Muscle layer of colon (tissue), 2 donors: ENCODE measurements around the gene ADAM10.

ENCODE experiments used
- H3K27ac ChIP-seq: one replicate; pipeline ENCODE4 v1.7.0; 2013; ENCODE audit warnings: low read depth, mild to moderate bottlenecking, low read length, moderate library complexity
- H3K27me3 ChIP-seq, 2 donors: one replicate each; pipeline ENCODE4 v1.7.0; 2013; ENCODE audit warnings: low read length in 2 of 2, mild to moderate bottlenecking in 2 of 2; ENCODE audit not compliant: insufficient read depth in 2 of 2, control insufficient read depth in 1 of 2
- H3K36me3 ChIP-seq: one replicate; pipeline ENCODE4 v1.7.0; 2013; ENCODE audit warnings: mild to moderate bottlenecking, low read length; ENCODE audit not compliant: insufficient read depth
- H3K4me1 ChIP-seq: one replicate; pipeline ENCODE4 v1.7.0; 2013; ENCODE audit warnings: mild to moderate bottlenecking, low read length; ENCODE audit not compliant: insufficient read depth
- H3K4me3 ChIP-seq, 2 donors: one replicate each; pipeline ENCODE4 v1.7.0; 2013; ENCODE audit warnings: low read length in 2 of 2, low read depth in 1 of 2, mild to moderate bottlenecking in 1 of 2, moderate library complexity in 1 of 2
- H3K9ac ChIP-seq: one replicate; pipeline ENCODE4 v1.7.0; 2013; ENCODE audit warnings: low read length
- H3K9me3 ChIP-seq: one replicate; pipeline ENCODE4 v1.7.0; 2013; ENCODE audit warnings: mild to moderate bottlenecking, low read length
- donor health status: abdominal sarcoma.
- donor health status: Adenocarcinoma of cecum.

The ADAM10 gene

GRCh38 chr15:58585693-58586443 is 163.6 kb downstream of the ADAM10 start:
- Histone ChIP-seq H3K9ac (no peak overlapping the region), H3K4me3 (no peak overlapping the region), H3K36me3 (no peaks in the 10 kb centered on the region), H3K27me3 (no peaks in the 10 kb centered on the region), H3K9me3 (no peaks in the 10 kb centered on the region), H3K27ac (no peak overlapping the region), H3K4me1 (no peaks in the 10 kb centered on the region)

- Histone ChIP-seq H3K4me3 (no peak overlapping the region), H3K27ac (no peak overlapping the region), H3K36me3 (no peaks in the 10 kb centered on the region), H3K9me3 (no peaks in the 10 kb centered on the region), H3K27me3 (no peaks in the 10 kb centered on the region), H3K4me1 (no peaks in the 10 kb centered on the region), H3K9ac (no peak overlapping the region)
These were observed 164.6 kb downstream of the ADAM10 start for GRCh38 chr15:58584789-58585461.

- Histone ChIP-seq H3K9ac (no peak overlapping the region), H3K4me3 (no peak overlapping the region), H3K27me3 (no peaks in the 10 kb centered on the region), H3K27ac (no peak overlapping the region), H3K36me3 (no peaks in the 10 kb centered on the region), H3K4me1 (no peaks in the 10 kb centered on the region), H3K9me3 (no peaks in the 10 kb centered on the region)
These were observed 166.2 kb downstream of the ADAM10 start for GRCh38 chr15:58583171-58583908.

DNA sequence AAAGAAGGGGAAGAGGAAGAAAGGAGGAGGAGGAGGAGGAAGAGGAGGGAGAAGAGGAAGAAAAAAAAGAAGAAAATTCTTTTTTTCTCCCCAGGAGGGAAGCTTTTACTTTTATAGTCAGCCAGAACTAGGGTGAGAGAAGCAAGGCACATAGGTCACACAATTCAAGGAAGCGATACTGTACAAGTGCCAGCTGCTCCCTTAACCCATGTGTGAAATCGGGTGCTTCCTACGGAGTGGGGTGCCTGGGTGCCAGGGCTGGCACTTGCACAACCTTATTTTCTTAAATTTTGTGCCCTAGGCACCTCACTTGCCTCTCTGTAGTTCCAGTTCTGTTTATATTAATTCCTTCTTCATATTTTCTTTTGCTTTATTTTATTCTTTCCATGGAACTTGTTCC is 167.3 kb downstream of the ADAM10 start:
- no peak overlapping the region for H3K27ac ChIP-seq

GRCh38 chr15:58576657-58577056 is 172.8 kb downstream of the ADAM10 start:
- Histone ChIP-seq H3K36me3 (no peaks in the 10 kb centered on the region), H3K4me1 (no peaks in the 10 kb centered on the region), H3K9me3 (no peaks in the 10 kb centered on the region), H3K27me3 (no peaks in the 10 kb centered on the region), H3K27ac (no peak overlapping the region), H3K9ac (no peak overlapping the region), H3K4me3 (no peak overlapping the region)

More for the DNA sequence above, 167.3 kb downstream of the ADAM10 start:
- no peaks in the 10 kb centered on the region for H3K36me3 ChIP-seq
- H3K4me1 ChIP-seq: no peaks in the 10 kb centered on the region
- H3K9ac ChIP-seq: no peak overlapping the region
- no peaks in the 10 kb centered on the region for H3K9me3 ChIP-seq
- no peak overlapping the region for H3K4me3 ChIP-seq
- H3K27me3 ChIP-seq: no peaks in the 10 kb centered on the region

- Histone ChIP-seq H3K4me3 (no peak overlapping the region), H3K36me3 (no peaks in the 10 kb centered on the region), H3K9me3 (no peaks in the 10 kb centered on the region), H3K9ac (no peak overlapping the region), H3K27ac (no peak overlapping the region), H3K4me1 (no peaks in the 10 kb centered on the region), H3K27me3 (no peaks in the 10 kb centered on the region)
These were observed 174.3 kb downstream of the ADAM10 start for GRCh38 chr15:58575045-58575786.

DNA sequence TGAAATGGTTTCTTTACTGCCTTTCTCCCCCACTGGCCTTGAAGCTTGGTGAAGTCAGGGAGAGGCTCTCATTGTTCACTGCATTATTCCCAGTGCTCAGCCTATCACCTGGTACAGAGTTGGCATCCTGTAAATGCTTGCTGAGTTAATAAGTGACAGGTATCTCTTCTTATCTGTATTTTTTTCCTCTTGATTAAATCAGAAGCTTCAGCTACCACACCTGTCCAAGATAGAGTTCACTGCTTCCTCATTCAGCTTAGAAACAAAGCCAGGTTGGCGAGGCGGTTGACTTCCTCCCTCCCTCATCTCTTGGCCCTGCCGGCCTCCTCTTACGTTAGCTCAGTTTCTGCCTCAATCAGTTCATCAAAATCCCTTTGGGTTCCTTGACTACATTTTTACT is 174.9 kb downstream of the ADAM10 start:
- H3K9me3 ChIP-seq: no peaks in the 10 kb centered on the region
- no peaks in the 10 kb centered on the region for H3K36me3 ChIP-seq
- H3K4me1 ChIP-seq: no peaks in the 10 kb centered on the region
- no peak overlapping the region for H3K4me3 ChIP-seq
- no peaks in the 10 kb centered on the region for H3K27me3 ChIP-seq
- H3K9ac ChIP-seq: no peak overlapping the region
- H3K27ac ChIP-seq: no peak overlapping the region

DNA sequence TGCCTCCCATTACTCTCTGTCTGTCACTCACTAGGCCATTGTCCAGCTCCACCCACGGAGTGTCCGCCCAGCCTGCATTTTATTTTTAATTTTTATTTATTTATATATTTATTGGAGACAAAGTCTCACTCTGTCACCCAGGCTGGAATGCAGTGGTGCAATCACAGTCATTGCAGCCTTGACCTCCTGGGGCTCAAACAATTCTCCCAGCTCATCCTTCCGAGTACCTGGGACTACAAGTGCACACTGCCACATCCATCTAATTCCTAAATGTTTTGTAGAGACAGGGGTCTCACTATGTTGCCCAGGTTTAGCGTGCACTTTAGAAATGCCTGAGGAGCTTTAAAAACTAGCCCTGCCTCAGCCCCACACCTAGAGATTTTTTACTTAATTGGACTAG is 176.2 kb downstream of the ADAM10 start:
- Histone ChIP-seq H3K27me3 (no peaks in the 10 kb centered on the region), H3K4me3 (no peak overlapping the region), H3K27ac (no peak overlapping the region), H3K36me3 (no peaks in the 10 kb centered on the region), H3K4me1 (no peaks in the 10 kb centered on the region), H3K9me3 (no peaks in the 10 kb centered on the region), H3K9ac (no peak overlapping the region)

DNA sequence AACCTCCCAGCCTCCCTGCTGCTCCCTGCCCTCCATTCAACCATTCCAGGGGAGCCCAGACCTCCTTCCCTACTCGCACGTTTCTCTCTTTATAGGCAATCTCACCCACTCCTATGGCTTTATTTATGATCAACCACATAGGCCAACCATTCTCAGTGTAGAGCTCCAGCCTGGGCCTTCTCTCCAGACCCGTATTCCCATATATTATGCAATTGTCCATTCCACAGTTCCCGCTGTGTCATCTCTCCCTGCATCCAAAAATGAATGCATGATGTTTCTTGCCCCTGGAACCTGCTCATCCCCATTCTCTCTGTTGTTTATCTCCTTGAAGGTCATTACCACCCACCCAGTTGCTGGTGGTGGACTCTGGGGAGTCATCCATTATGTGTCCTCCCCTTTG is 177.0 kb downstream of the ADAM10 start:
- H3K27me3 ChIP-seq: no peaks in the 10 kb centered on the region
- H3K4me3 ChIP-seq: no peak overlapping the region
- no peaks in the 10 kb centered on the region for H3K9me3 ChIP-seq
- no peaks in the 10 kb centered on the region for H3K4me1 ChIP-seq
- no peaks in the 10 kb centered on the region for H3K36me3 ChIP-seq
- H3K27ac ChIP-seq: no peak overlapping the region
- H3K9ac ChIP-seq: no peak overlapping the region

- Histone ChIP-seq H3K4me1 (no peaks in the 10 kb centered on the region), H3K27me3 (no peaks in the 10 kb centered on the region), H3K4me3 (no peak overlapping the region), H3K27ac (no peak overlapping the region), H3K36me3 (no peaks in the 10 kb centered on the region), H3K9me3 (no peaks in the 10 kb centered on the region), H3K9ac (no peak overlapping the region)
These were observed 178.0 kb downstream of the ADAM10 start for GRCh38 chr15:58571491-58571890.

DNA sequence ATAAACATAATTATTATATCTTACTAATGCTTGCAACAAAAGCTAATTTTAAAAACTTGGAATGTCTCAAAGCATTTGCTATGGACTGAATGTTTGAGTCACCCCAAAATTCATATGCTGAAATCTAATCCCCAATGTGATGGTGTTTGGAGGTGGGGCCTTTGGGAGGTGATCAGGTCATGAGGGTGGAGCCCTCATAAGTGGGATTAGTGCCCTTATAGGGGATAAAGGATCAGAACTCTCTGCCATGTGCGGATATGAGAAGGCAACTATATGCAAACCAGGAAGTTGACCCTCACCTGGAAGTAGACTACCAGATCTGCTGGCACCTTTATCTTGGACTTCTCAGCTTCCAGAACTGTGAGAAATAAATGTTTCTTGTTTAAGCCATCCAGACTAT is 180.1 kb downstream of the ADAM10 start:
- Histone ChIP-seq H3K4me1 (no peaks in the 10 kb centered on the region), H3K4me3 (no peak overlapping the region), H3K36me3 (no peaks in the 10 kb centered on the region), H3K27me3 (no peaks in the 10 kb centered on the region), H3K27ac (no peak overlapping the region), H3K9ac (no peak overlapping the region), H3K9me3 (no peaks in the 10 kb centered on the region)
